Esophagus squamous epithelium (tissue), 4 donors: Measurements from ENCODE around the gene SERPINB5.

ENCODE experiments used
- CTCF ChIP-seq, 6 experiments: fragments of 450-650 bp in 4 of 6; fragments of 200-600 bp in 2 of 6; sonication (generic) in 2 of 6; IDR thresholded peaks; one replicate each; pipeline ENCODE4 v1.5.1; 2016 to 2019; ENCODE audit warnings: antibody characterized with exemption in 6 of 6, mild to moderate bottlenecking in 4 of 6, moderate library complexity in 4 of 6
- POLR2A ChIP-seq, 4 donors: fragments of 450-650 bp; IDR thresholded peaks; one replicate each; pipeline ENCODE4 v1.6.1; 2017; ENCODE audit warnings: antibody characterized with exemption in 4 of 4, mild to moderate bottlenecking in 4 of 4, moderate library complexity in 3 of 4

- TF ChIP-seq CTCF (IDR thresholded peaks at IDR 0.05) (no peak), POLR2A (IDR thresholded peaks at IDR 0.05) (no peak)
These were observed 3.1 kb downstream of the SERPINB5 start for GRCh38 chr18:63479826-63480225.
